ENCODE results near the gene VSTM4.

DNA sequence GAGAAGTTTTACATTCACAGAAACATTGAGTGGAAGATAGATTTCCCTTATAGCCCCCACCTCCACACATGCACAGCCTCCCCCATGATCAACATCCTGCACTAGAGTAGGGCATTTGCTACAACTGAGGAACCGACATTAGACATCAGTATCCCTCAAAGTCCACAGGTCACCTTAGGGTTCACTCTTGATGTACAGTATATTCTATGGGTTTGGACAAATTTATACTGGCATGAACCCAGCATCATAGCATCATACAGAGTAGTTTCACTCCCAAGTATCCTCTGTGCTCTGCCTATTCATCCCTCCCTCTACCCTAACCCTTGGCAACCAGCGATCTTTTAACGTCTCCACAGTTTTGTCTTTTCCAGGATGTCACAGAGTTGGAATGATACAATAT is 64.4 kb downstream of the VSTM4 start:
- TF ChIP-seq POLR2A (IDR thresholded peaks at IDR 0.05; ENCODE audit: low read length), result no peak
- no peak for TF ChIP-seq GATA1 (IDR thresholded peaks at IDR 0.05; ENCODE audit: low read depth, low read length)

Data from erythroblast (primary cell).